ENCODE data around the gene CCL19.

DNA sequence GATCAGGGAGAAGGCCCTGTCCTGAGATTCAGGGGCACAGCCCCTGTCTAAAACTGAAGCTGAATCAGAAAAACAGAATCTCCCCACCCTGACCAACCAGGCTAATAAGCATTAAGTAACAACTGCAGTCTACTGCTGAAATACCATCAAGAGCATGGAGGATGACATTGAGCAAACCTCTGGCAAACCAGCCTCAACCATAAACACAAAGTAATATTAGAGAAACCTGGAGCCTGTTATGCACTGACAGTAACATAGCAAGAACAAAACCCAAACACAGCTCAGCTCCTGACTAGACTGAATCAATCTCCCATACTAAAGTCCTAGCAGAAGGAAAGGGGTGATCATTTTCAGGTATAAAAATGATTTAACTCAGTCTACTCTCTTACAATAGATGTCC, 43.6 kb upstream of the CCL19 start:
- TF ChIP-seq, protein P1, sequence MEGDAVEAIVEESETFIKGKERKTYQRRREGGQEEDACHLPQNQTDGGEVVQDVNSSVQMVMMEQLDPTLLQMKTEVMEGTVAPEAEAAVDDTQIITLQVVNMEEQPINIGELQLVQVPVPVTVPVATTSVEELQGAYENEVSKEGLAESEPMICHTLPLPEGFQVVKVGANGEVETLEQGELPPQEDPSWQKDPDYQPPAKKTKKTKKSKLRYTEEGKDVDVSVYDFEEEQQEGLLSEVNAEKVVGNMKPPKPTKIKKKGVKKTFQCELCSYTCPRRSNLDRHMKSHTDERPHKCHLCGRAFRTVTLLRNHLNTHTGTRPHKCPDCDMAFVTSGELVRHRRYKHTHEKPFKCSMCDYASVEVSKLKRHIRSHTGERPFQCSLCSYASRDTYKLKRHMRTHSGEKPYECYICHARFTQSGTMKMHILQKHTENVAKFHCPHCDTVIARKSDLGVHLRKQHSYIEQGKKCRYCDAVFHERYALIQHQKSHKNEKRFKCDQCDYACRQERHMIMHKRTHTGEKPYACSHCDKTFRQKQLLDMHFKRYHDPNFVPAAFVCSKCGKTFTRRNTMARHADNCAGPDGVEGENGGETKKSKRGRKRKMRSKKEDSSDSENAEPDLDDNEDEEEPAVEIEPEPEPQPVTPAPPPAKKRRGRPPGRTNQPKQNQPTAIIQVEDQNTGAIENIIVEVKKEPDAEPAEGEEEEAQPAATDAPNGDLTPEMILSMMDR (conservative IDR thresholded peaks at IDR 0.05; ENCODE audit: low read length): no peak
- no peak for TF ChIP-seq EZH2phosphoT487 (IDR thresholded peaks at IDR 0.05; ENCODE audit: borderline replicate concordance, low read depth, low read length)
